Left lung (tissue), 10 donors: ENCODE measurements around the gene POLD3. TPM values are rescaled to one million over a fixed set of nuclear protein-coding genes. Genes with fewer than 3 reads are reported as not detected.

Source experiments
- ATAC-seq: fragments of 200-7000 bp; cut with Tn5 transposase; one replicate; pipeline ENCODE4 v1.9.1; 2020; ENCODE audit warnings: moderate library complexity
- DNase-seq, 4 donors: peaks; one replicate each; pipeline ENCODE4 v3.0.0-alpha.2; 2013 to 2020
- H3K27ac ChIP-seq, 2 donors: fragments of 200-600 bp; sonication (generic) in 1 of 2; one replicate each; pipeline versions ENCODE4 v1.5.0 to v1.8.0; 2020 to 2021
- H3K27me3 ChIP-seq, 2 donors: fragments of 200-600 bp; sonication (generic) in 1 of 2; one replicate each; pipeline versions ENCODE4 v1.5.0 to v1.8.0; 2020 to 2021
- H3K36me3 ChIP-seq, 2 donors: fragments of 200-600 bp; sonication (generic) in 1 of 2; one replicate each; pipeline versions ENCODE4 v1.5.0 to v1.8.0; 2020 to 2021
- H3K4me1 ChIP-seq, 2 donors: fragments of 200-600 bp; one replicate each; pipeline ENCODE4 v1.8.0; 2021
- H3K4me3 ChIP-seq, 2 donors: fragments of 200-600 bp; sonication (generic) in 1 of 2; one replicate each; pipeline versions ENCODE4 v1.5.0 to v1.8.0; 2020 to 2021; ENCODE audit warnings: mild to moderate bottlenecking in 1 of 2
- H3K9me3 ChIP-seq, 2 donors: fragments of 200-600 bp; sonication (generic) in 1 of 2; one replicate each; pipeline versions ENCODE4 v1.5.0 to v1.8.0; 2020 to 2021
- CTCF ChIP-seq, 2 donors: fragments of 200-600 bp; sonication (generic) in 1 of 2; IDR thresholded peaks; one replicate each; pipeline versions ENCODE4 v1.5.0 to v1.8.0; 2021; ENCODE audit warnings: antibody characterized with exemption in 2 of 2
- intact Hi-C, 2 donors: fragments of 100-400 bp; cut with DNase I; formaldehyde crosslinking; loops; one replicate each; pipeline versions ENCODE4 v1.11.2 to v1.14.2; 2022
- polyA plus RNA-seq, 6 donors: library from polyadenylated mRNA; unstranded; fragments of 120-200 nt; gene quantifications; one replicate each; pipeline ENCODE4 v1.2.1, GENCODE V29; 2013; ENCODE audit not compliant: insufficient read length in 6 of 6
- total RNA-seq, 2 donors: library from RNA; stranded (reverse); fragmentation: NEBNext Ultra II Directional; extraction: Animal tissue kit (Norgen Biotek cat#: 25700); gene quantifications; one replicate each; pipeline ENCODE4 v1.2.1, GENCODE V29; 2021
- donor health status: DM: no; HTN: yes; CAD: no.
- donor health status: DM: no; HTN: no; CAD: no.

POLD3 gene
- total and polyA plus RNA-seq, 8 donors = 15.0 to 41.0 (median 32.2) TPM

DNA sequence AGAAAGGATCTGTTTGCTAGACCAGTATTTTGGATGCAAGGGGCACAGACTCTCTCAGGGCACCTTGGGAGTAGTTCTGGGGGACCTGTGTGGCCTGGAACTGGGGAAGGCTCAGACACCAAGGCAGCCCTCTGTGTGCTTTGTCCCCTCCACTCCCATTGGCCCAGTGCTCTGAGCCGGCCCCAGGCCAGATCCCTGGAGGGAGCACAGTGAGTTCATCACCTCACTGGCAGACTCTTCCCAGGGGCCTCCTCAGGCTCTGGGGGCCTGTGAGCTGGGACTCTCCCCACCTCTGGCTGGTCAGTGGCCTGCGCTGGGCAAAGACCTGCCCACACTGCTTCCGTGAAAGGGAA, 87.1 kb downstream of the POLD3 start:
- Histone ChIP-seq H3K36me3 (no peaks in the 10 kb centered on the region), H3K9me3 (no peaks in the 10 kb centered on the region), H3K4me1 (peaks cover 0 to 12% of the 10 kb centered on the region in 2 donors), H3K4me3 (no peak overlapping the region), H3K27me3 (peaks cover 0 to 20% of the 10 kb centered on the region in 2 donors), H3K27ac (no peak overlapping the region)
- intact Hi-C loops = no loop called here
- TF ChIP-seq CTCF (IDR thresholded peaks at IDR 0.05) = no peak
- DNase-seq (peak in 1 of 4 donors; percentile 13), ATAC-seq (no peak)

DNA sequence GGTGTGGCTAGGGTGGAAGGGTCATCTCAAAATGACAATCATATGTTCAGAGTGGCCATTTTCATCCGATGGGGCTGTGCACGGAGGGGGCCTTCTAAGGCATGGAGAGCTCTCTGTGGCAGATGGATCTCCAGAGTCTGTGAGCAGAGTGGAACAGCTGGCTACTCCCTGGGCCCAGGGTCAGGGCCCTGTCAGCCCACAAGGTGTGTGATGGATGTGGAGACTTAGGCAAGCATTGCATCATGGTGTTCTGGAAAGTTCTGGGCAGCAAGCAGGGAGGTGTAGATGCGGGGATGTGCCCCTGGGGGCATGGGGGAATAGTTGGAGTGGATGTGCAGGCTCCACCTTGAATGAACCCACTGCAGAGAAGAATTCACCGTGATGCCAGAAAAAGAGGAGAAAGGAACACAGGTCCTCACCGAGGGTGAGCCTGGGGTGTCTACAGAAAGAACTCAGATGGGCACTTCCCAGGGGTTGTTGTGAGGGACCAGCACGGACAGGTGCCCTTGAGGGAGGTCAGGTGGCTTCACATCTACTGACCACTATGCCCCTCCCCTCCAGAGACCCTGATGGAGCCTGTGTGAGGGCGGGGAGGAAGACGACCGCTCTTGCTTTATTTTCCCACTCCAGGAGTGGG, 87.8 kb downstream of the POLD3 start:
- peaks cover 0 to 13% of the 10 kb centered on the region in 2 donors for H3K4me1 ChIP-seq
- H3K27ac ChIP-seq = no peak overlapping the region
- DNase-seq (peak in 1 of 4 donors; percentile 8), ATAC-seq (no peak)
- H3K4me3 ChIP-seq = no peak overlapping the region
- no peak for TF ChIP-seq CTCF (IDR thresholded peaks at IDR 0.05)
- no peaks in the 10 kb centered on the region for H3K36me3 ChIP-seq
- H3K27me3 ChIP-seq = peaks cover 0 to 20% of the 10 kb centered on the region in 2 donors
- no peaks in the 10 kb centered on the region for H3K9me3 ChIP-seq
- intact Hi-C loops = no loop called here

DNA sequence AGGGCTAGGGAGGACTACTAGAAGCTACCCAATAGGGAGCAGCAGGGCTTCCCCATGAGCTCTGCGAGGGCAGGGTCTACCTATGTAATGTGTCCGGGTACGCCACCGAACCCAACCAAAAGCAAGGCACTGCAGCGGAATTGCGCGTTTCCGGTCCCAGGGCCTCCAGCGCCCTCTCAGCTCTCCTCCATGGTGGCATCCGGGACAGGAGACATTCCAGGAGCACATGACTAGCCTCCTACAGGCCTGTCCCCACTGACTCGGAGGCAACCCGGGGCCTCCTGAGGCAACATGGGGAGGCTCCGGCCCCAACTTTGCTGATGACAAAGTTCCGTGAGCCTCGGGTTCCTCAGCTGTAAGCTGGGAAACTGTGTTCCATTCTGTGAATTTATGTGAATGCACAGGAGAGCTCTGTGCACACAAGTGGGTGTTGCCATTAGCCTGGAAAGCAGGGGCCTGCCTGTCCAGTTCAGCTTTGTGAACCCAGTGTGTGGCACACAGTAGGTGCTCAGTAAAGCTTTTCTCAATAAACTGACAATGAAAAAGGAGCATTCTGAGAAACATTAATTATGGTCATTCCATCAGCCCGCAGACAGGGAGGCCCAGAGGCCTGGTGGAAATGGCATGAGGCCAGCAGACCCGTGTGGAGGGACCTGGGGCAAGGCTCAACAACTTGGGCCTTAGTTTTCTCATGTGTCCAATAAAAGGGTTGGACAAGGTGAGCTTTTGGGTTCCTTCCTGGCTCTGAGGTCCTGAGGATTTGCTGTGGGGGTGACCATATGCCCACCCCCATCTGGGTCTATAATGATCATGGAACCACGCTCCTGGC, 88.5 kb downstream of the POLD3 start:
- intact Hi-C loops = no loop called here
- DNase-seq = peak in 1 of 4 donors; percentile 19
- Histone ChIP-seq H3K4me1 (peaks cover 0 to 14% of the 10 kb centered on the region in 2 donors), H3K36me3 (no peaks in the 10 kb centered on the region), H3K4me3 (no peak overlapping the region), H3K27ac (no peak overlapping the region), H3K27me3 (peaks cover 0 to 20% of the 10 kb centered on the region in 2 donors), H3K9me3 (no peaks in the 10 kb centered on the region)
- ATAC-seq = no peak
- TF ChIP-seq CTCF (IDR thresholded peaks at IDR 0.05) = no peak

- Histone ChIP-seq H3K9me3 (no peaks in the 10 kb centered on the region), H3K27ac (no peak overlapping the region), H3K27me3 (peaks cover 0 to 20% of the 10 kb centered on the region in 2 donors), H3K36me3 (no peaks in the 10 kb centered on the region), H3K4me3 (no peak overlapping the region), H3K4me1 (peaks cover 0 to 20% of the 10 kb centered on the region in 2 donors)
- ATAC-seq = peak; percentile 53
- TF ChIP-seq CTCF (IDR thresholded peaks at IDR 0.05) = no peak
- peak in 2 of 4 donors; percentile 29 to 34 for DNase-seq
- intact Hi-C loops = no loop called here
These were observed 89.6 kb downstream of the POLD3 start for GRCh38 chr11:74681686-74682651.
